ENCODE measurements around the gene PDIA6. TPM values are rescaled to one million over a fixed set of nuclear protein-coding genes. Genes with fewer than 3 reads are reported as not detected.

The PDIA6 gene
- total and polyA plus RNA-seq, 2 of the 4 experiments (the other 2 are of a cell fraction): 204 to 349 TPM

DNA sequence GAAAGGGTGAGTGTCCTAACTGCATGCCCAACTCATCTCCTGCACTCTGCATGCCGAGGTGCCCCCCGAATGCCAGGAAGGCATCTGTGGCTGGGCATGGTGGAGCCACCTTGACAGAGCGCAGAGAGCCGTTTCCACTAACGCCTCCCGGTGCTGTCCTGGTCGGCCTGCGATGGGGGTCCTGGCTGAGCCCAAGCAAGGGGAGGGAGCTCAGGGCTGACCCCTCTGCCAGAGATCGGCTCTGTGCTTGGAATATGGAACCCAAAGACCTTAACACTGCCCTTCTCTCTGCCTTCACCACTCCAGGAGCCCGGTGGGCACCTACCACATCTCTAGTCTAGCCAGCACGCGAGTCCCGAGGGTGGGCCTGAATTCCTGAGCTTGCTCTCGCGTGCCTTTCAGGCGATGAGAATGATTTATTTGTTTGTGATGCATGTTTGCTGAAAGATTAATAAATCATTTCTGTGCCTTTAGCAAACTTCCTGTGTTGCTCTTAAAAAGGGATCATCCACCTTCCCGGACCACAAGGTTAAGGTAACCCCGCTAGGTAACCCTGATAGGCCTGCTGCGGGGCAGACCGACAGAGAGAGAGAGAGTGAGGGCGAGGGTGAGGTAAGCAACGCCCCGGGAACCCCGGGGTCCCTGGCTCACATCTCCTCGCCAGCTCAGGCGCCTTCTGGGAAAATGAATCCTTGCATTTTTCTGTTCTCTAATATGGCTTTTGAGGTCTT is 35.3 kb downstream of the PDIA6 start:
- H4K20me1 ChIP-seq (ENCODE audit: insufficient read depth, low read length): no peaks in the 10 kb centered on the region; the same call in 1 of the 2 replicates
- no peaks in the 10 kb centered on the region for H3K9me1 ChIP-seq (ENCODE audit: insufficient read depth, low read length)
- no peak overlapping the region for H4K8ac ChIP-seq (ENCODE audit: low read depth in 2 of 2, low read length in 2 of 2)
- no peaks in the 10 kb centered on the region for H3K9me3 ChIP-seq (ENCODE audit: control insufficient read depth, insufficient read depth, low read length)
- H3K4ac ChIP-seq (ENCODE audit: low read depth, low read length): no peak overlapping the region
- no peaks in the 10 kb centered on the region; the same call in 1 of the 2 replicates for H3K27me3 ChIP-seq (ENCODE audit: control insufficient read depth, insufficient read depth, low read length)
- no peak overlapping the region for H3K27ac ChIP-seq (ENCODE audit: insufficient read depth, low read length)
- peaks cover 18% of the 10 kb centered on the region for H3K36me3 ChIP-seq (ENCODE audit: control insufficient read depth, insufficient read depth, low read length)
- no TSS peak for BruUV-seq (replicated peaks)
- no peak overlapping the region for H3K9ac ChIP-seq (ENCODE audit: low read depth, low read length)
- ChIA-PET CTCF (no interaction called here), POLR2A (ENCODE audit: unreplicated experiment) (no interaction called here)
- no peak overlapping the region for H2AFZ ChIP-seq (replicated peaks; ENCODE audit: low read length, poor library complexity)
- no peak overlapping the region for H3K18ac ChIP-seq (ENCODE audit: low read depth, low read length)
- no peak overlapping the region for H4K5ac ChIP-seq (ENCODE audit: low read depth, low read length)
- H2BK5ac ChIP-seq (ENCODE audit: low read depth, low read length, poor library complexity, severe bottlenecking): no peak overlapping the region
- H3K14ac ChIP-seq (replicated peaks; ENCODE audit: low read depth, low read length): no peak overlapping the region
- dilution Hi-C loops (cut with HindIII; ENCODE audit: low sequenced_read_pairs, unreplicated experiment): no loop called here
- H2BK120ac ChIP-seq (ENCODE audit: low read depth, low read length): no peak overlapping the region
- in situ Hi-C loops (cut with MboI; ENCODE audit: low sequenced_read_pairs): no loop called here
- H3K79me1 ChIP-seq (ENCODE audit: low read depth in 1 of 2, low read length in 2 of 2): no peaks in the 10 kb centered on the region; a peak in 1 of 4 replicates
- H2BK15ac ChIP-seq (ENCODE audit: low read depth, low read length): no peak overlapping the region
- H3K56ac ChIP-seq (ENCODE audit: extremely low read depth, insufficient read depth, low read length): no peak overlapping the region
- no peak overlapping the region for H2AK9ac ChIP-seq (replicated peaks; ENCODE audit: low read depth, low read length, poor library complexity)
- H3K4me1 ChIP-seq (ENCODE audit: control insufficient read depth, insufficient read depth, low read length): no peaks in the 10 kb centered on the region
- ATAC-seq (ENCODE audit: low read depth): no peak
- H4K91ac ChIP-seq (ENCODE audit: insufficient read depth, low read depth, low read length): no peak overlapping the region
- no peak overlapping the region for H3K4me2 ChIP-seq (ENCODE audit: low read depth, low read length)
- TF ChIP-seq MAZ (IDR thresholded peaks at IDR 0.05; ENCODE audit: borderline replicate concordance, low read depth, low read length): no peak
- TF ChIP-seq RCOR1 (IDR thresholded peaks at IDR 0.05; ENCODE audit: insufficient replicate concordance, low read length): no peak
- no peak for TF ChIP-seq CEBPB (IDR thresholded peaks at IDR 0.05; ENCODE audit: low read depth, low read length)
- TF ChIP-seq MAFK (IDR thresholded peaks at IDR 0.05; ENCODE audit: low read depth, low read length): no peak
- TF ChIP-seq, protein P1, sequence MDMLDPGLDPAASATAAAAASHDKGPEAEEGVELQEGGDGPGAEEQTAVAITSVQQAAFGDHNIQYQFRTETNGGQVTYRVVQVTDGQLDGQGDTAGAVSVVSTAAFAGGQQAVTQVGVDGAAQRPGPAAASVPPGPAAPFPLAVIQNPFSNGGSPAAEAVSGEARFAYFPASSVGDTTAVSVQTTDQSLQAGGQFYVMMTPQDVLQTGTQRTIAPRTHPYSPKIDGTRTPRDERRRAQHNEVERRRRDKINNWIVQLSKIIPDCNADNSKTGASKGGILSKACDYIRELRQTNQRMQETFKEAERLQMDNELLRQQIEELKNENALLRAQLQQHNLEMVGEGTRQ (IDR thresholded peaks at IDR 0.05; ENCODE audit: low read depth, low read length): no peak
- no peak for TF ChIP-seq NFE2L2 (IDR thresholded peaks at IDR 0.05; ENCODE audit: low read depth, low read length)
- no peak for TF ChIP-seq SMC3 (IDR thresholded peaks at IDR 0.05; ENCODE audit: low read depth, low read length)
- TF ChIP-seq RFX5 (IDR thresholded peaks at IDR 0.05; ENCODE audit: low read depth, low read length): no peak
- TF ChIP-seq POLR2A (IDR thresholded peaks at IDR 0.05; ENCODE audit: low read depth, low read length): no peak
- no peak for TF ChIP-seq RAD21 (IDR thresholded peaks at IDR 0.05; ENCODE audit: low read length)
- TF ChIP-seq FOS (IDR thresholded peaks at IDR 0.05; ENCODE audit: low read depth, low read length): no peak
- TF ChIP-seq, protein P2, sequence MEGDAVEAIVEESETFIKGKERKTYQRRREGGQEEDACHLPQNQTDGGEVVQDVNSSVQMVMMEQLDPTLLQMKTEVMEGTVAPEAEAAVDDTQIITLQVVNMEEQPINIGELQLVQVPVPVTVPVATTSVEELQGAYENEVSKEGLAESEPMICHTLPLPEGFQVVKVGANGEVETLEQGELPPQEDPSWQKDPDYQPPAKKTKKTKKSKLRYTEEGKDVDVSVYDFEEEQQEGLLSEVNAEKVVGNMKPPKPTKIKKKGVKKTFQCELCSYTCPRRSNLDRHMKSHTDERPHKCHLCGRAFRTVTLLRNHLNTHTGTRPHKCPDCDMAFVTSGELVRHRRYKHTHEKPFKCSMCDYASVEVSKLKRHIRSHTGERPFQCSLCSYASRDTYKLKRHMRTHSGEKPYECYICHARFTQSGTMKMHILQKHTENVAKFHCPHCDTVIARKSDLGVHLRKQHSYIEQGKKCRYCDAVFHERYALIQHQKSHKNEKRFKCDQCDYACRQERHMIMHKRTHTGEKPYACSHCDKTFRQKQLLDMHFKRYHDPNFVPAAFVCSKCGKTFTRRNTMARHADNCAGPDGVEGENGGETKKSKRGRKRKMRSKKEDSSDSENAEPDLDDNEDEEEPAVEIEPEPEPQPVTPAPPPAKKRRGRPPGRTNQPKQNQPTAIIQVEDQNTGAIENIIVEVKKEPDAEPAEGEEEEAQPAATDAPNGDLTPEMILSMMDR (conservative IDR thresholded peaks at IDR 0.05; ENCODE audit: low read depth, low read length): no peak
- no peak for TF ChIP-seq BHLHE40 (IDR thresholded peaks at IDR 0.05; ENCODE audit: low read depth, low read length)
- no peak for TF ChIP-seq MXI1 (IDR thresholded peaks at IDR 0.05; ENCODE audit: borderline replicate concordance, low read depth, low read length)
- no peak for TF ChIP-seq CHD1 (IDR thresholded peaks at IDR 0.05; ENCODE audit: low read depth, low read length)
- TF ChIP-seq, protein P3, sequence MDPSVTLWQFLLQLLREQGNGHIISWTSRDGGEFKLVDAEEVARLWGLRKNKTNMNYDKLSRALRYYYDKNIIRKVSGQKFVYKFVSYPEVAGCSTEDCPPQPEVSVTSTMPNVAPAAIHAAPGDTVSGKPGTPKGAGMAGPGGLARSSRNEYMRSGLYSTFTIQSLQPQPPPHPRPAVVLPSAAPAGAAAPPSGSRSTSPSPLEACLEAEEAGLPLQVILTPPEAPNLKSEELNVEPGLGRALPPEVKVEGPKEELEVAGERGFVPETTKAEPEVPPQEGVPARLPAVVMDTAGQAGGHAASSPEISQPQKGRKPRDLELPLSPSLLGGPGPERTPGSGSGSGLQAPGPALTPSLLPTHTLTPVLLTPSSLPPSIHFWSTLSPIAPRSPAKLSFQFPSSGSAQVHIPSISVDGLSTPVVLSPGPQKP (IDR thresholded peaks at IDR 0.05; ENCODE audit: borderline replicate concordance, low read depth, low read length): no peak
- H3K23ac ChIP-seq (ENCODE audit: low read depth, low read length): no peak overlapping the region
- no peak overlapping the region for H2AK5ac ChIP-seq (ENCODE audit: low read depth, low read length)
- H3K4me3 ChIP-seq (ENCODE audit: insufficient read depth, low read depth, low read length): no peak overlapping the region
- H2BK20ac ChIP-seq (ENCODE audit: low read depth, low read length): no peak overlapping the region
- intact Hi-C loops (cut with micrococcal nuclease): no loop called here
- no peak for DNase-seq
- WGBS, 2 experiments (ENCODE audit: extremely low coverage in 2 of 2, insufficient read length in 1 of 2): 80% methylated on average over 1 of the region's 26 CpGs; no CpG with 5 or more reads in 1 of the 2 experiments
